Measurements from ENCODE around the gene MTX1.
"Not testable (repeated sequence)": the region's sequence is repeated elsewhere in the genome, so short reads cannot be mapped to it uniquely, and the experiment has no call there.

- TF ChIP-seq CTCF (conservative IDR thresholded peaks at IDR 0.05; ENCODE audit: low read depth in 2 of 2); ETS1 (IDR thresholded peaks at IDR 0.05); EZH2phosphoT487 (IDR thresholded peaks at IDR 0.05; ENCODE audit: unreplicated experiment); EZH2 (IDR thresholded peaks at IDR 0.05; ENCODE audit: low read depth, unreplicated experiment); POLR2AphosphoS5 (IDR thresholded peaks at IDR 0.05; ENCODE audit: low read depth): not testable (repeated sequence)
Observed at GRCh38 chr1:155162631-155163030, 45.9 kb upstream of the MTX1 start.
